Renal cortex interstitium (tissue), 3 donors: ENCODE measurements around the gene TEKT2. TPM values are rescaled to one million over a fixed set of nuclear protein-coding genes. Genes with fewer than 3 reads are reported as not detected.

Experiments
- polyA plus RNA-seq, 3 donors: library from polyadenylated mRNA; unstranded; fragments of 120-200 nt; gene quantifications; one replicate each; pipeline ENCODE4 v1.2.1, GENCODE V29; 2013; ENCODE audit not compliant: insufficient read length in 3 of 3

The TEKT2 gene
- polyA plus RNA-seq, 3 donors = 11.5 to 14.9 (median 13.0) TPM

Other genes with a start within 250 kb of the TEKT2 start
- gene AGO1, start 200.9 kb upstream of the TEKT2 start, polyA plus RNA-seq = 10 to 100 TPM; 17.1 to 18.5 (median 17.2) TPM
- gene AGO3, start 153.0 kb upstream of the TEKT2 start, polyA plus RNA-seq = 10 to 100 TPM; 11.6 to 13.8 (median 11.8) TPM
- gene ADPRS, start 4.8 kb downstream of the TEKT2 start, polyA plus RNA-seq = 10 to 100 TPM; 29.7 to 35.3 (median 34.4) TPM
- gene COL8A2, start 41.1 kb downstream of the TEKT2 start, polyA plus RNA-seq = 1 to 10 TPM; 1.3 to 3.2 (median 1.7) TPM
- 10 to 100 TPM; 61.4 to 65.5 (median 64.4) TPM for gene TRAPPC3, start 65.4 kb downstream of the TEKT2 start, polyA plus RNA-seq
- gene MAP7D1, start 72.1 kb downstream of the TEKT2 start, polyA plus RNA-seq = 10 to 100 TPM; 49.4 to 77.8 (median 55.9) TPM
- 100 to 1,000 TPM; 145 to 151 (median 147) TPM for gene THRAP3, start 140.3 kb downstream of the TEKT2 start, polyA plus RNA-seq
- 10 to 100 TPM; 19.0 to 43.2 (median 30.3) TPM for gene SH3D21, start 222.3 kb downstream of the TEKT2 start, polyA plus RNA-seq
- gene EVA1B, start 239.6 kb downstream of the TEKT2 start, polyA plus RNA-seq = 100 to 1,000 TPM in 1 of 3 donors, 10 to 100 TPM in 2; 38.1 to 102 (median 89.8) TPM